SJCRH30 (cell line): ENCODE data around the gene SORCS2. TPM values are rescaled to one million over a fixed set of nuclear protein-coding genes. Genes with fewer than 3 reads are reported as not detected.

Source experiments
- DNase-seq, 2 experiments: peaks; one replicate each; pipeline ENCODE4 v3.0.0-alpha.2; 2015 to 2020
- H3K27ac ChIP-seq: fragments of 250-450 bp; sonication (Bioruptor Pico); 2 replicates; pipeline ENCODE4 v1.5.1; 2020; ENCODE audit warnings: mild to moderate bottlenecking, moderate library complexity
- H3K27me3 ChIP-seq: fragments of 250-450 bp; sonication (Bioruptor Pico); 2 replicates; pipeline ENCODE4 v1.5.1; 2020; ENCODE audit warnings: mild to moderate bottlenecking, moderate library complexity
- H3K36me3 ChIP-seq: fragments of 250-450 bp; sonication (Bioruptor Pico); 2 replicates; pipeline ENCODE4 v1.5.1; 2020; ENCODE audit warnings: mild to moderate bottlenecking, moderate library complexity
- H3K4me1 ChIP-seq: fragments of 250-450 bp; sonication (Bioruptor Pico); 2 replicates; pipeline ENCODE4 v1.5.1; 2020; ENCODE audit warnings: mild to moderate bottlenecking, moderate library complexity
- H3K4me3 ChIP-seq: fragments of 250-450 bp; sonication (Bioruptor Pico); 2 replicates; pipeline ENCODE4 v1.5.1; 2020; ENCODE audit warnings: mild to moderate bottlenecking, moderate library complexity
- H3K9me3 ChIP-seq: fragments of 250-450 bp; sonication (Bioruptor Pico); replicated peaks from 2 replicates; pipeline ENCODE4 v1.5.1; 2020; ENCODE audit warnings: mild to moderate bottlenecking, moderate library complexity
- total RNA-seq: library from RNA; depleted of rRNA; stranded (reverse); fragments of >200 nt; shearing (Covaris generic); gene quantifications from 2 replicates; pipeline ENCODE4 v1.2.3, GENCODE V29; 2014

The SORCS2 gene
- total RNA-seq, 1 experiment from 2014 or later, result 1.4 TPM

- no peak for DNase-seq
Measured at GRCh38 chr4:7727749-7728148, 535.4 kb downstream of the SORCS2 start.

DNA sequence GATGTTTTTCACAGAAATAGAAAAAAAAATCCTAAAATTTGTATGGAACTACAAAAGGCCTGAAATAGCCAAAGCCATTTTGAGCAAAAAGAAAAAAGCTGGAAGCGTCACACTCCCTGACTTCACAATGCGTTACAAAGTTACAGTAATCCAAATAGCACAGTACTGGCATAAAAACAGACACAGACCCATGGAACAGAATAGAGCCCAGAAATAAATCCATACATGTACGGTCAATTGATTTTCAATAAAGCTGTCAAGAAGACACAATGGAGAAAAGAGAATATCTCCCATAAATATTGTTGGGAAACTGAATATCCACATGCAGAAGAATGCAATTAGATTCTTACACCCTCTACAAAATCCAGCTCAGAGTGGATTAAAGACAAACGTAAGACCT lies 539.1 kb downstream of the SORCS2 start:
- H3K4me3 ChIP-seq, result no peak overlapping the region

More at GRCh38 chr4:7727749-7728148, 535.4 kb downstream of the SORCS2 start:
- no peaks in the 10 kb centered on the region for H3K36me3 ChIP-seq
- H3K27me3 ChIP-seq, result no peaks in the 10 kb centered on the region
- H3K4me3 ChIP-seq, result no peak overlapping the region
- H3K27ac ChIP-seq, result no peak overlapping the region
- H3K9me3 ChIP-seq, result no peaks in the 10 kb centered on the region
- no peaks in the 10 kb centered on the region for H3K4me1 ChIP-seq

DNA sequence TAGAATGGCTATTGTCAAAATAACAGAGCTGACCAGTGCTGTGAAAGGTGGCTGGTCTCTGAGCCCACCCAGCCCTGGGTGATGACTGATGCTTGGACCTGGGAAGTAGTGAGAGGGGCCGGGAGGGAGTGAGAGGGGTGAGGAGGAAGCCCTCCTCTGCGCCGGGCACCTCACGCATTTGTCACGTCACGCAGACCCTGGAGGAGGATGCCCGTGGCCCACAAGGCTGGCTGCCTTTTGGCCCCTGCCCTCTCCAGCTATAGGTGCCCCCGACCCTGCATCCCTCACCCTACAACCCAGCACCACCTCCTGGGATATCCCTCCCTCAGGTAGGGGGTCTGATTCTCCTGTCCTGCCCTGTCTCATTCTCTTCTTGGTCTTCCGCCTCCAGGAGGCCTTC lies 539.9 kb downstream of the SORCS2 start:
- no peaks in the 10 kb centered on the region for H3K9me3 ChIP-seq
- no peak for DNase-seq
- H3K4me1 ChIP-seq, result 0 out of 2 replicates have a peak, but pooled peaks cover 5% of the 10 kb centered on the region
- no peak overlapping the region for H3K4me3 ChIP-seq
- no peak overlapping the region for H3K27ac ChIP-seq
- H3K27me3 ChIP-seq, result no peaks in the 10 kb centered on the region
- no peaks in the 10 kb centered on the region for H3K36me3 ChIP-seq

More for the DNA sequence above, 539.1 kb downstream of the SORCS2 start:
- no peaks in the 10 kb centered on the region for H3K36me3 ChIP-seq
- no peak for DNase-seq
- no peak overlapping the region for H3K27ac ChIP-seq
- H3K4me1 ChIP-seq, result 0 out of 2 replicates have a peak, but pooled peaks cover 5% of the 10 kb centered on the region
- no peaks in the 10 kb centered on the region for H3K9me3 ChIP-seq
- no peaks in the 10 kb centered on the region for H3K27me3 ChIP-seq

- DNase-seq, result no peak
- Histone ChIP-seq H3K27ac (no peak overlapping the region), H3K9me3 (no peaks in the 10 kb centered on the region), H3K4me1 (0 out of 2 replicates have a peak, but pooled peaks cover 5% of the 10 kb centered on the region), H3K27me3 (no peaks in the 10 kb centered on the region), H3K4me3 (no peak overlapping the region), H3K36me3 (no peaks in the 10 kb centered on the region)
Measured at GRCh38 chr4:7733201-7733600, 540.9 kb downstream of the SORCS2 start.

GRCh38 chr4:7733801-7734650 lies 541.7 kb downstream of the SORCS2 start:
- Histone ChIP-seq H3K27me3 (no peaks in the 10 kb centered on the region), H3K4me1 (0 out of 2 replicates have a peak, but pooled peaks cover 5% of the 10 kb centered on the region), H3K9me3 (no peaks in the 10 kb centered on the region), H3K4me3 (no peak overlapping the region), H3K36me3 (no peaks in the 10 kb centered on the region), H3K27ac (no peak overlapping the region)
- DNase-seq, result peak; percentile 76 to 78

DNA sequence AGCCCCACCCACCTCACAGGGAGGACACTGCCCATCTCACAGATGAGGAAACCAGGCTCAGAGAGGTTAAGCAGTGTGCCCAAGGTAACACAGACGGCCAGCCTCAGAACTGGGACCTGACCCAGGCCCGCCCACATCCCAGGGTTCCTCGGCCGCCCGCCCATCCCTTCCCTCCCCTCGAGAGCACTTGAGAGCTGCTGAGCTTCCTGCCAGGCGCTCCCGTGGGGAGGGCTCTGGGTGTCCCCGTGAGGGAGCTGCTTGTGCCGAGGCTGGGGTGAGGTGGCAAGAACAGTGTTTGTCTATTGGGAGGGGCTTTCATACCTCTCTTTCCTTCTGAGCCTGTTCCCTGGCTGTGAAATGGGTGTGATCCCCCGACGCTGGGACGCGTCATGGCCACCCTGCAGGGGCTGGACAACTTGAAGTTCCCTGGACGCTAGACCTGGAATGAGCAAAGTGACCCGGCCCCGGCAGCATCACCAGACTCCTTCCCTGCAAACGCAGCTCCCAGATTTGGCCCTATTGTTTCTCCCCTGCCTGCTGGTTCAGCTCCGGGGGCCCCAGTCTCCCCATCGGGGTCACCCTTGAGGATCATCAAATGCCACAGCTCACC lies 542.4 kb downstream of the SORCS2 start:
- DNase-seq, result no peak
- H3K4me1 ChIP-seq, result 0 out of 2 replicates have a peak, but pooled peaks cover 5% of the 10 kb centered on the region
- no peaks in the 10 kb centered on the region for H3K36me3 ChIP-seq
- no peaks in the 10 kb centered on the region for H3K9me3 ChIP-seq
- H3K4me3 ChIP-seq, result no peak overlapping the region
- H3K27me3 ChIP-seq, result no peaks in the 10 kb centered on the region
- no peak overlapping the region for H3K27ac ChIP-seq

DNA sequence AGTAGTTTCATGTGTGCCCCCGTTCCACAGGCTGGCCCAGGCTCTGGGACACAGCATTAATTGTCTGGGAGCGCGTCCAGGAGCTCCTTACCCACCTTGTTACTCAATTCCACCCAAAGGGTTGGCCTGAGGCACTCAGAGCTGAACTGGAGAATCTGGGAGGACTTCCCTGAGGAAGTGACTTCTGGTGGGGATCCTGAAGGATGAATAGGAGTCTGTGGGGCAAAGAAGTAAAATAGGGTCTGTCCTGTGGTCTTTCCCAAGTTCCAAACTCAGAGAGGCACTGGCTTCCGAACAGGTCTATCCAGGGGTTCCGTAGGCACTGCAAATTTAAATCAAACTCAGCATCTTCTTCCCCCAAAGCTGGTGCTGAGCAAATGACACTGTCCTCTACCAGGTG lies 543.1 kb downstream of the SORCS2 start:
- H3K36me3 ChIP-seq, result no peaks in the 10 kb centered on the region
- no peak for DNase-seq
- 0 out of 2 replicates have a peak, but pooled peaks cover 5% of the 10 kb centered on the region for H3K4me1 ChIP-seq
- H3K9me3 ChIP-seq, result no peaks in the 10 kb centered on the region
- no peaks in the 10 kb centered on the region for H3K27me3 ChIP-seq
- no peak overlapping the region for H3K4me3 ChIP-seq
- no peak overlapping the region for H3K27ac ChIP-seq

- H3K4me1 ChIP-seq, result 0 out of 2 replicates have a peak, but pooled peaks cover 5% of the 10 kb centered on the region
- H3K9me3 ChIP-seq, result no peaks in the 10 kb centered on the region
- no peak overlapping the region for H3K4me3 ChIP-seq
- H3K27ac ChIP-seq, result no peak overlapping the region
- H3K27me3 ChIP-seq, result no peaks in the 10 kb centered on the region
- DNase-seq, result no peak
- no peaks in the 10 kb centered on the region for H3K36me3 ChIP-seq
Measured at GRCh38 chr4:7735961-7736360, 543.6 kb downstream of the SORCS2 start.

DNA sequence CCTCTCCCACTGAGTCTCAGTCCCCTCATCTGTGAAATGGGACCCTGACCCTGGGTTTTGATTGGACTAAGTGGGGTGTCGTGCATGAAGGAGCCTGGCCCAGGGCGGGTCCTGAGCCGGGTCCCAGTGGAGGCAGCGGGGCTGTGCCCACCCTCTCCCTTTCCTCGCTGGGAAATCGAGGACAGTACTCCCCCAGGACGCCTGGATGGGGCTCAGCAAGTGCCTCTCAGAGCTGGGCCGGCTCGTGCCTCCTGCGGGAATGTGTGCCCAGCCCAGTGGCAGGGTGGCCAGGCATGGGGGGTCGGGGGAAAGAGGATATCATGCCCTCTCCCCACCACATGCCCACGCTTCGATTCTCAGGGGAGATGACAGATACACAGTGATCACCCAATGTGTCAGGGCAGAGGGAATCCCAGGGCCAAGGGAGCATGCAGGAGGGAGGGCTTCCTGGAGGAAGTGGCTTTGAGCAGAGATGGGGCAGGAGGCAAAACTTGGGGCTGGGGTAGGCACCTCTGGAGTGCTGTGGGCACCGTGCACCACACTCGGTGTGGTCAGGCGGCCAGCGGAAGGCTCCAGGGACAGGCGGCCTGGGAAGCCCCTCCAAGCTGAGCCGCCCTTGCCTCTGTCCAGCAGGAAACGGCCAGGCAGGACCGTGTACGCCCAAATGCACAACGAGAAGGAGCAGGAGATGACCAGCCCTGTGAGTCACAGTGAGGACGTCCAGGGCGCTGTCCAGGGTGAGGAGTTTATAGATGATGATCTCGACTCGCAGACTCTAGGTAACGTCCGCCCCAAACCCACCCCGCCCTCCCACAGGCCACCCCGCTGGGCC lies 544.3 kb downstream of the SORCS2 start:
- Histone ChIP-seq H3K36me3 (no peaks in the 10 kb centered on the region), H3K27me3 (no peaks in the 10 kb centered on the region), H3K9me3 (no peaks in the 10 kb centered on the region), H3K4me3 (no peak overlapping the region), H3K27ac (no peak overlapping the region), H3K4me1 (0 out of 2 replicates have a peak, but pooled peaks cover 5% of the 10 kb centered on the region)
- no peak for DNase-seq

GRCh38 chr4:7737268-7737645 lies 544.9 kb downstream of the SORCS2 start:
- no peak overlapping the region for H3K4me3 ChIP-seq
- no peaks in the 10 kb centered on the region for H3K27me3 ChIP-seq

DNA sequence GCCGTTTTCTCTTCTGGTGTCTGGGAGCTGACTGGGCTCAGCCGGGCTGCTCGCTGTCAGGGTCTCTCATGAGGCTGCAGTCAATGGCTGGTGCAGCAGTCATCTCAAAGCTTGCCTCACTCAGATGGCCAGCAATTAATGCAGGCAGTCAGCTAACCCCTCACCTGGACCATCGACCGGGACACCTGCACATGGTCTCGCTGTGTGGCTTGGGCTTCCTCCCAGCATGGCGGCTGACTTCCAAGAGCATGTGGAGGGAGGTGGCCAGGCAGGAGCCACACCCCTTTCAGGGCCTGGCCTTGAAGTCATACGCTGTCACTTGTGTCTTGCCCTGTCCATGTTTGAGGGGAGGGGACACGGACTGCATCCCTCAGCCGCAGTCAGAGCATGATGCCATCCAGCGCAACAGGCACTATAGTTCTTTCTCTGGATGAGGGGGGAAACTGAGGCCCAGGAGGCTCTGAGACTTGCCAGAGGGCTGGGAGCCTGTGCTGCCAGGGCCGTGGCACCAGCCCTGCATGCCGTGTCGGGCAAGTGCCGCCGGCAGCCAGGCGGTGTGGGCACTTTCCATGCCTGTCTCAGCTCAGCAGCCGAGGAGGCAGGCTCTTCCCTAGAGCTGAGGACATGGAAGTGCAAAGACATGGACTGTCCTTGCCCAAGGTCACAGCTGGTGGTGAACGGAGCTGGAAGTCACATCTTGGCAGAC lies 545.6 kb downstream of the SORCS2 start:
- no peak for DNase-seq
- Histone ChIP-seq H3K27me3 (no peaks in the 10 kb centered on the region), H3K9me3 (no peaks in the 10 kb centered on the region), H3K4me1 (0 out of 2 replicates have a peak, but pooled peaks cover 5% of the 10 kb centered on the region), H3K27ac (no peak overlapping the region), H3K36me3 (no peaks in the 10 kb centered on the region), H3K4me3 (no peak overlapping the region)

More at GRCh38 chr4:7737268-7737645, 544.9 kb downstream of the SORCS2 start:
- H3K27ac ChIP-seq, result no peak overlapping the region
- no peak for DNase-seq
- H3K36me3 ChIP-seq, result no peaks in the 10 kb centered on the region
- no peaks in the 10 kb centered on the region for H3K9me3 ChIP-seq
- 0 out of 2 replicates have a peak, but pooled peaks cover 5% of the 10 kb centered on the region for H3K4me1 ChIP-seq

DNA sequence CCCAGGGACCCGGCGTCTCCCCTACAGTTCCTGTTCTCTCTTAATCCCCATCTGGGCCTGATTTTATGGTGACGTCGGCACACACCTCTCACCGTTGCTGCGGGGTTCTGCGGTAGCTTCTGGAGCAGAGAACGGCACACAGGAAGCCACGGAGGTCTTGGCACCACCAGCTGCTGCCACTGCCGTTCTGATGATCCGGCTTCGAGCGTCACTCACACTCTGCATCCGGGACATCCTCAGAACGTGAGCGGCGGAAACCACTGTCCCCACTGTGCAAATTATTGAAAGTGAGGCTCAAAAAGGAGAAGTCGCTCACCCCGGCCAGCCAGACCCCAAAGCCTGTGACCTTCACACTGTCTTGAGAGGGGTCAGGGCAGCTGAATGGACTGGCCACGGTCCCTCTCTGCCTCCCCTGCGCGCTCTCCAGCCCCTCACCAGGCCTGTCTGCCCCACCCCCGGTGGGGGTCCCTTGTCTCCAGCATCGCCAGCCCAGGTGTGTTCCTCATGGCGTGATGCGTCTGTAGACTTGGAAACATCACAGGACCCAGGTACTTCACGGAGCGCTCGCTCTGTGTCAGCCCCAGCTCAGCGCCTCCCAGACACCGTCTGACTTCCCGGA lies 546.2 kb downstream of the SORCS2 start:
- H3K27me3 ChIP-seq, result no peaks in the 10 kb centered on the region
- DNase-seq, result no peak
- H3K4me1 ChIP-seq, result 0 out of 2 replicates have a peak, but pooled peaks cover 5% of the 10 kb centered on the region
- H3K4me3 ChIP-seq, result no peak overlapping the region
- no peaks in the 10 kb centered on the region for H3K9me3 ChIP-seq
- H3K27ac ChIP-seq, result no peak overlapping the region
- H3K36me3 ChIP-seq, result no peaks in the 10 kb centered on the region

DNA sequence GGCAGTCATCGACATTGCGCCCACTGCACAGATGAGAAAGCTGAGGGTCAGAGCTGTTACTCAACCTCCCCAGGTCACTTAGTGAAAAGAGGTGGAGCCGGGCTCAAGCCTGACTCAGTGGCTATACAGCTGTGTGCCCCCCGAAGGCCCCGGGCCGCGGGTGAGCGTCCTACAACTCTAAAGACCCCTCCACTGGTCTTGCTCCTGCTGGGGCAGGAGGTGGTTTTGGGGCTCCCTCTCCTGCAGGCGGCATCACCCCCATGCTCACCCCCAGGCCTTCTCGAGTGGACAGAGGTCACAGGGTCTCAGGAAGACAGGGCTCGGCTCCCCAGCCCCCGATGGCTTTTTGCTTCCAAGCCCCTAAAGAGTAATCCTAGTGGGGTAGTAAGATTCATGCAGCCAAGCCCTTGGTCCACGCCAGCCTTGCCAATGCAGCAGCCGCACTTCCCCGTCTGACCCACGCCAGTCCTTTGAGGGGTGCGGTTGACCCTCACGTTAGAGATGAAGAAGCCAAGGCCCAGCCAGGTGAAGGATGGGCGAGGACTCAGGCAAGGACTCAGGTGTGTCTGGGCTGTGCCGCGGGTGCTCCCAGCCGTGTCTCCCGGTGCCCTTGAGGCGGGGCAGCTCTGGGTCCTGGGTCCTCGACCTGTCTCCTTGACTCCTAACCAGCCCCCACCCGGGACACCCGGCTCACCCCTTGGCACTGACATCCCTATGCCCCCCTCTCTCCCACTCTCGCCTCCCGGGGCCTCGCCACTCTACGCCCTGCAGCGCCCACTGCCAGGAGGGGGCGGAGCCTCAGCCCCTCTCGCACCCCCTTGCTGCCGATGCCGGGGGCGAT lies 547.0 kb downstream of the SORCS2 start:
- Histone ChIP-seq H3K4me1 (0 out of 2 replicates have a peak, but pooled peaks cover 3% of the 10 kb centered on the region), H3K27me3 (no peaks in the 10 kb centered on the region), H3K9me3 (no peaks in the 10 kb centered on the region), H3K4me3 (no peak overlapping the region), H3K27ac (no peak overlapping the region), H3K36me3 (no peaks in the 10 kb centered on the region)
- no peak for DNase-seq
